ENCODE data around the gene ZFYVE26.

ZFYVE26 gene

DNA sequence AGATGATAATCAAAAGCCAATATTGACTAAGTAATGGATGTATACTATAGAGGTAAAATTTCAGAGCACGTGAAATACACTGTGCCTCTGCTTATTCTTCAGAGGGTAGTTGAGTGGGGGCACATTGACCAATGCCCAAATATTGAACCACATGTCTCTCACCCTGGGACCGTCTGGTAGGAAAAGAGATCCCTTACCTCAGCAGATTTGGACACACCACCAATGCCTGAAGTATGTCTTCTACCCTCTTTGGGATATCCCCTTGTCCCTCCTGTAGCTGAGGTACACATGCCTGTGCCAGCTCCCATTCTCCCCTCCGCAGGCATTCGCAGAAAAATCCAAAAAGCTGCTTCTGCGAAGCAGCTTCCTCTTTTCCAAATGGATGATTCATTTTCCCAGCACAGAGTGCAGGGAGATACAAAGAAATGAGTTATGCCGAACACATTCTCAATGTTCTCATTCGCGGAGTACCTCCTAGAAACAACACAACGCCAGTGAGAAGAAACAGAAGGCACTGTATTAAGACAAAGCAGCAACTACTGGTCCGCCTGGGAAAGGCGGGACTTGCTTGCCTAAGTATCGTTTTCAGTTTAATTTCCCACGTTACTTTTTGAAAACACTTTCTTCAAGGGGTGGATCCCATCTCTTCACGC lies 691 bp downstream of the ZFYVE26 start:
- peak; percentile 40 for DNase-seq (ENCODE audit: low spot score)

- DNase-seq (ENCODE audit: low spot score): no peak
Measured at GRCh38 chr14:67814821-67815220, 1.6 kb downstream of the ZFYVE26 start.

DNA sequence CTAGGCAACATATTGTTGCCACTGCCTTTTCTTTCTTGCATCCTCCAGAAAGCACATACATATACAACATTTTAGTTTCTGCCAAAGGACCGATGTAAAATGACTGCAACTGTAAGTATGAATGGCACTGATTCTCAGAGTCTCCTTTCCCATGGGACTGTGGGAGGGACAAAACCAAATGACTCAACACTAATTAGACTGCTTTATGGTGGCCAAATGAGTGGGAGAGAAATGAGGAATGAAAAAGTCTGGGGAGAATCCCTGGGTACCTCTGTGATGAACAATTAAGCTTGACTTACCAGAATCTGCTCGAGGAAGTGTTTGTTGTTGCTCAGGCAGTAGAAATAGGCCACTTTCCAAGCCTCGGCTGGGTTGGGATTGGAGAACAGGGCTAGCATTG lies 10.1 kb downstream of the ZFYVE26 start:
- peak; percentile 42 for DNase-seq (ENCODE audit: low spot score)

- DNase-seq (ENCODE audit: low spot score): no peak
Measured at GRCh38 chr14:67800743-67801142, 15.6 kb downstream of the ZFYVE26 start.

DNA sequence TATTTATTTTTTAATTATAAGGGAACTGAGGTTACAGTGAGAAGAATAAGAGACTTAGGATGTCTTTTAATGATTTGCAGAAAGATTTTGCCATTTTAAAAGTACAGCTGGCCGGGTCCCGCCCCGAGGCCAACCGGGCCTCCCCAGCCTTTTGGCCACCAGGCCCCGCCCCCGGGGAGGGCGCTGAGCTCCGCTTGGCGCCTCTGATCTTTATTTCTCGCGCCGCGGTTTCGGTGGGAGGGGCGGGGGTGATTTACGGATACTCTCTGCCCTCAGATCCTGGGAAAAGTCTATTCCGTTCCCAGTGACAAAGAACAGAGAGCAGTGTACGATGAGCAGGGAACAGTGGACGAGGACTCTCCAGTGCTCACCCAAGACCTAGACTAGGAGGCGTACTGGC lies 17.7 kb downstream of the ZFYVE26 start:
- DNase-seq (ENCODE audit: low spot score): no peak

DNA sequence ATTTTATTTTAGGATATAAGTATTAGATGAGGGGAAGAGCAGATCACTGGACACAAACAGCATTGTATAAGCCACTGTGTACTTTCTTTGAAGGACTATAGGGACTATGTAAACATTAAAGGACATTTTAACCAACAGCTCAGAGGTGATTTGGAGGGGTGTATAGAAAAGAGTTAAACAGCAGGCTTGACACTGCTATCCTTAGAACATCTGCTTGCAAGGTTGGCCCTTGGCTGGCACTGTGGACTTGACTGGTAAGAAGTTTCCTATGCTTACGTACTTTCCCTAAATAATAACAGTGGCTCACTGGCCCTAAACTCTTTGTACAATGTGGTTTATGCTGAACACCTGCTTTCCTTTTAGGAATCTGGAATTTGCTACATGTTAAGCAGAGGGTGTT lies 28.7 kb downstream of the ZFYVE26 start:
- no peak for DNase-seq (ENCODE audit: low spot score)

DNA sequence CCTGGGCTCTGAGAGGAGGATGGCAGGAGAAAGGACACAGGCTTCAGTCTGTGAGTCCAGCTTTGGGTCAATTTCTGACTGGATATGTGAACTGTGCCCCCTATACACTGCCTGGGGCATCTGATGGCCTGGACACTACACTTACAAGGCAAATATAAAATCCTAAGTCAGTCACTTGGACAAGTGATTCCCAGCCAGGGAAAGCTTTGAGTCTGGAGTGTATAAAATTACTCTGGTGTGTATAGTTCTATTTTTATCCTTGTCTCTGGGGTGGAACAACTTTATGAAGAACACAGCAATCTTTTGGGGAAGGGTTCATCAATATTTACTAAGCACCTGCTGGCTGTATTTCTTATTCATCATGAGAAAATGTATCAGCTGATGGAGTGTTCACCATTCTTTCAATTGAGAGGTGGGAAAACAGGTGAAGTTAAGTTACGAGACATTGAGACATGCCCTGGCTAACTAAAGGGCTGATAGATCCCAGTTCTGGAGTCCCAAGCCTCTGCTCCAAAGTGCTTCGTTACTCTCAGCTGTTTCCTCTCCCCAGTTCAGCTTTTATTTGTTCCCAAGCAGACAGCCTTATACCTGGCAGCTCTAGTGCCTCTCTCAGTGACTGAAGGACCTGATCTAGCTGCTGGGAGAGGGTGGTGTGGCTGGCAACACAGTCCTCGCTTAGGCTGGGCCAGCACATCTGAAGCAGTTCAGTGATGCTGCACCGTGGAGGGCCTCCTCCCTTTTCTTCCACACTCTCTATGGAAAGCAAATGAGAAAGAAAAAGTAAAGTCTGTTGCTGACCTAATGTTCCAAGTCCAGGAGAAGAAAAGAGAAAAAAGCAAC lies 30.9 kb downstream of the ZFYVE26 start:
- DNase-seq (ENCODE audit: low spot score): no peak

- DNase-seq (ENCODE audit: low spot score): no peak
Measured at GRCh38 chr14:67784244-67784823, 32.1 kb downstream of the ZFYVE26 start.

GRCh38 chr14:67782090-67782489 lies 34.3 kb downstream of the ZFYVE26 start:
- DNase-seq (ENCODE audit: low spot score): no peak

DNA sequence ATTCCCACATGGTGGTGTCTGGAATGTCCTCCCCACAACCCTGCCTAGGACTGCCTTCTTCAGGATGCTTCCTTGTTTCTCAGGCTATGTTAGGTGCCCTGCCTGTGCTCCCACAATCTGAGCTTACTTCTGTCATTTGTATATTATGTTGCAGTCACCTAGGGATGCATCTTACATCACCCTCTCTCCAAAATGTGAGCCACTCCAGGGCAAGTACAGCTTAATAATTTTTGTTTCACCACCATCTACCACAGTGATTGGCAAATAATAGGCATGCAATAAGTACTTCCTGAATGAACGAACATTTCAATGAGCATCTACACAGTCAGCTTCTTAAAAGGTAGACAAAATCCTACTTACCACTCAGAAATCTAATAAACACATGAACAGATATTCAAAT lies 37.6 kb downstream of the ZFYVE26 start:
- DNase-seq (ENCODE audit: low spot score): no peak

- no peak for DNase-seq (ENCODE audit: low spot score)
Measured at GRCh38 chr14:67776653-67777322, 39.6 kb downstream of the ZFYVE26 start.

- DNase-seq (ENCODE audit: low spot score): no peak
Measured at GRCh38 chr14:67773844-67774377, 42.5 kb downstream of the ZFYVE26 start.

- DNase-seq (ENCODE audit: low spot score): no peak
Measured at GRCh38 chr14:67768219-67768618, 48.2 kb downstream of the ZFYVE26 start.

GRCh38 chr14:67766035-67766680 lies 50.2 kb downstream of the ZFYVE26 start:
- no peak for DNase-seq (ENCODE audit: low spot score)

DNA sequence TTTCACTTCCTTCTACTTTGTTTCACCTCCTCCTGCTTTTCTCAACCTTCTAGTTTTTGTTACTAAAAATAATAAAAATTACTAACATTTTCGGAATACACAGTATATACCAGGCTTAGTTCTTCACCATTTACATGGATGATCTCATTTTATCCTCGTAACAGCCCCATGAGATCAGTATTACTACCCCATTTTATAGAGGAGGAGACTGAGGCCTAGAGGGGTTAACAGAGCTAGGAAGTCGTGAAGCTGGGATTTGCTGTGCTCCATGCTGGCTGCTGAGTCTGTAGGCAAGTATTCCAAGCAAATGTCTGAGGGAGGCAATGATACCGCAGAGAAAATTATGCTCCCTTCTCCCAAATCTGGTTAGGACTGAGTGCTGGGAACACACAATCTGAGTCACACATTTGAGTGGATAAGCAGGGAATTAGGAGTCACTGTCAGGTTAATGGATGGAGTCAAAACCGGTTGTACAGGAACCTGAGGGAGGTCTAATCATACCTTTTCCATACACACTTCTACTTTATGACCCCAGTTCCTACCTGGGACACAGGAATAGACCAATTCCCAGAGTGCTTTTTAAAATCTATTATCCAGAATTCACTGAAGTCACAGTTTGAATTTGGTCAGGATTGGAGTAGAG lies 51.1 kb downstream of the ZFYVE26 start:
- DNase-seq (ENCODE audit: low spot score): no peak

GRCh38 chr14:67764496-67764895 lies 51.9 kb downstream of the ZFYVE26 start:
- no peak for DNase-seq (ENCODE audit: low spot score)

DNA sequence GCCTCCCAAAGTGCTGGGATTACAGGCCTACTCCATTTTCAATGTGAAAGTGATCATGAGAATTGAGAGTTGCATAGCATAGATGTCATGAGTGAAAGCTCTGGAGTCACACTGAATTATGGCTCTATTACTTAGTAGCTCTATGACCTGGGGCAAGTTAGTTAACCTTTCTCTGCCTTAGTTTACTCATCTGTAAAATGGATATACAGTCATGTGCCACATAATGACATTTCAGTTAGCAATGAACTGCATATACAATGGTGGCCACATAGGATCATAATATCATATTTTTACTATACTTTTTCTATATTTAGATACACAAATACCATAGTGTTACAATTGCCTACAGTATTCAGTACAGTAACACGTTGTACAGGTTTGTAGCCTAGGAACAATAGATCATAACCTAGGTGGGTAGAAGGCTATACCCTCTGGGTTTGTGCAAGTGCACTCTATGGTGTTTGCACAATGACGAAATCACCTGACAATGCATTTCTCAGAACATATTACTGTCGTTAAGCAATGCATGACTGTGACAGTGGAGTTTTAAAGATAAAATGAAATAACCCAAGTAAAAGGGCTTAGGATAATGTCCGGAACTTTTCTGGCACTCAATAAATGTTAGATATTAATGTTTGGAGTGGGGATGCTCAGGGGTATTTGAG lies 53.1 kb downstream of the ZFYVE26 start:
- DNase-seq (ENCODE audit: low spot score): no peak

- DNase-seq (ENCODE audit: low spot score): no peak
Measured at GRCh38 chr14:67762051-67762450, 54.3 kb downstream of the ZFYVE26 start.

GRCh38 chr14:67759916-67760315 lies 56.5 kb downstream of the ZFYVE26 start:
- no peak for DNase-seq (ENCODE audit: low spot score)

DNA sequence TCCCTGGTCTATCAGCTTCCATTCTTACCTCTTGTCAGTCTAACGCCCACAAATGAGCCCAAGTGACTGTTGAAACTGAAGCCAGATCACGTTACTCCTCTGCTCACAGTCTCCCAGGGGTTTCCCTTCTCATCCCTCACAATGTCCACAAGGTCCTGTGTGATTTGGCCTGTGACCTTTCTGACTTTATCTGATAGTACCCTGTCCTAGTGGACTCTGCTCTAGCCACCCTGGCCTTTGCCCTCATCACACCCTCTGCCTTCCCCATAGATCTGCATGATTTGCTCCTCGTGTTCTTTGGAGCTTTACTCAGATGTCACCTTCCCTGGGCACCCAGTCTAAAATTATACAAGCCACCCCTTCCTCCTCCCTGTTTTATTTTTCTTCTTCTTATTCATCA lies 59.2 kb downstream of the ZFYVE26 start:
- DNase-seq (ENCODE audit: low spot score): no peak

- DNase-seq (ENCODE audit: low spot score): no peak
Measured at GRCh38 chr14:67756496-67756895, 59.9 kb downstream of the ZFYVE26 start.

Measured in AG20443 (cell line).